GM12872 (cell line): Measurements from ENCODE around the gene PIK3CB.

ENCODE experiments used
- TF ChIP-seq, protein P1 (sequence below): IDR thresholded peaks from 3 replicates; pipeline ENCODE4 v1.5.1; 2011; ENCODE audit warnings: low read depth, mild to moderate bottlenecking, low read length, moderate library complexity; ENCODE audit not compliant: insufficient read depth

Gene PIK3CB

DNA sequence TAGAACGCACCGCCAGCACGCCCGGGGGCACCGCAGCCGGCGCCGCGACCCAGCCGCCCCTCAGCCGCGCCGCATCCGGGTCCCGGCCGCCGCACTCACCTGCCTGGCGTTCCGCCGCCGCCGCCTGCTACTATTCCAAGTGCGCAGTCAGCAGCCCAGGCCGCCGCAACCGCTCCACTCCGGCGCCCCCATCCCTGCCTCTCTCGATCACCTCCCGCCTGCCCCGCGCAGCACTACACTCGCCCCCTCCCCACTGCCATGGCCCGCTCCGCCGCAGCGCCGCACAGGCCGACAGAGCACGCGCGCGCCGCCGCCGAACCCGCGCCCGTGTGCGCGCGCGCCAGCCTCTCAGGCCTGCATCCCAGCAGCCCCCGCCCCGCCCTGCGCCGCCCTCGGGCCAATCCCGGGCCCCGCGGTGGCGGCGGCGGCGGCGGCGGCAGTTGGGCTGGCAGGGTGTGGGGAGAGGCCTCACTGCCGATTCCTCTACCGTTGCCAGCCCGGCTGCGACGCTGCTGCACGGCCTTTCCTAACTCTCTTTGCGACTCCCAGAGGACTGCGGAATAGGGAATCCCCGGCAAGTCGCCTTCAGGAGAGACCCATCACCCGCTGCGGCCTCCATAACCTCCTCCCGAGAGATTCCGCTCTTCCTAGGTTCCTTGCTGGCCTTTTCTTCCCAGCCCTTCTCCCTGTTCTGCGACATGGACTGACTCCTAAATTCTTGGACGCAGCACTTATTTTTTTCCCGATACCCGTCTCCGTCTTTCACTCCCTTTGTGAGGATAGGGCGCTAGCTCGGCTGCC lies at the start of gene PIK3CB:
Gene PIK3CB (minus strand): TSS at position 333 of the 801 bp plus-strand sequence. CDS start 75,585 bp downstream, outside the sequence.
- TF ChIP-seq, protein P1, sequence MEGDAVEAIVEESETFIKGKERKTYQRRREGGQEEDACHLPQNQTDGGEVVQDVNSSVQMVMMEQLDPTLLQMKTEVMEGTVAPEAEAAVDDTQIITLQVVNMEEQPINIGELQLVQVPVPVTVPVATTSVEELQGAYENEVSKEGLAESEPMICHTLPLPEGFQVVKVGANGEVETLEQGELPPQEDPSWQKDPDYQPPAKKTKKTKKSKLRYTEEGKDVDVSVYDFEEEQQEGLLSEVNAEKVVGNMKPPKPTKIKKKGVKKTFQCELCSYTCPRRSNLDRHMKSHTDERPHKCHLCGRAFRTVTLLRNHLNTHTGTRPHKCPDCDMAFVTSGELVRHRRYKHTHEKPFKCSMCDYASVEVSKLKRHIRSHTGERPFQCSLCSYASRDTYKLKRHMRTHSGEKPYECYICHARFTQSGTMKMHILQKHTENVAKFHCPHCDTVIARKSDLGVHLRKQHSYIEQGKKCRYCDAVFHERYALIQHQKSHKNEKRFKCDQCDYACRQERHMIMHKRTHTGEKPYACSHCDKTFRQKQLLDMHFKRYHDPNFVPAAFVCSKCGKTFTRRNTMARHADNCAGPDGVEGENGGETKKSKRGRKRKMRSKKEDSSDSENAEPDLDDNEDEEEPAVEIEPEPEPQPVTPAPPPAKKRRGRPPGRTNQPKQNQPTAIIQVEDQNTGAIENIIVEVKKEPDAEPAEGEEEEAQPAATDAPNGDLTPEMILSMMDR: no peak

DNA sequence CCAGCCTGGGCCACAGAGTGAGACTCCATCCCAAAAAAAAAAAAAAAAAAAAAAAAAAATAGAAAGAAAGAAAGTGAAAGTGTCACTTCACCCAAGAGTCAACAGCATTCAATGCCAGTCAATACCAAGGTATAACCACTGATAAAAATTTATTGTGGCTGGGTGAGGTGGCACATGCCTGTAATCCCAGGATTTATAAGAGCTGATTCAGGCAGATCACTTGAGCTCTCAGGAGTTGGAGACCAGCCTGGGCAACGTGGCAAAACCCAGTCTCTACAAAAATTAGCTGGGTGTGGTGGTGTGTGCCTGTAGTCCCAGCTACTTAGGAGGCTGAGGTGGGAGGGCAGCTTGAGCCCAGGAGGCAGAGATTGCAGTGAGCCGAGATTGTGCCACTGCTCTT lies 46.5 kb upstream of the PIK3CB start:
- TF ChIP-seq, protein P1: no peak

DNA sequence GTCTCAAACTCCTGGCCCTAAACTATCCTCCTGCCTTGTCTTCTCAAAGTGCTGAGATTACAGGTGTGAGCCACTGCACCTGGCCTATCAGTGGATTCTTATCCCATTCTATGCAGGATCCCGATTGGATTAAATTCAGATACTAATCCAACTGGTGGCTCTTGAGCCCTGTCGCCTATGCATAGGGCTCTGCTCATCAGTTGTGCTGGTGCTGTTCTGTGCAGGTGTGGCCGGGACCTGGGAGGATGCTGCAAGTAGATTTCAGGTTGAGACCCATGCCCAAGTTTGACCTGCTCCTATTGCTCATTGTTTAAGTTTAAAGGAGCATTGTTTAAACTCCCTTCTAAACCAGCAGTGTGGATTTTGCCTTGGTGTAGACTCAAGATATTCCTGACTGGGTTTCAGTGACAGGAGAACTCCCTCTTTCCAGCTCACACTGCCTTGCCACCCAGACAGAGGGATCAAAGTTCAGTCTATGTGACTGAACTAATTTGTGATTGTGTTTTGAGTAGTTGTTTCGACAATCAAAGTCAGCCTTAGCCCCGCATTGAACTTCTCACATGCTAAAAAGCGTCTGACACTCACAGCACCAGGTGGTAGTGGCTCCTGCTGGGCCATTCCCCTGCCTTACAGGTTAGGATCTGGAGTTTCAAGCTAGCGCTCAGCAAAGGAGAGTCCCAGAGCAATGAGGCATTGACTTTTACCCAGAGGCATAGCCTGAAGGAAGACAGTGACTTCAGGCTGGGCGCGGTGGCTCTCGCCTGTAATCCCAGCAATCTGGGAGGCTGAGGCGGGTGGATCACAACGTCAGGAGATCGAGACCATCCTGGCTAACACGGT lies 45.0 kb upstream of the PIK3CB start:
- TF ChIP-seq, protein P1: no peak

DNA sequence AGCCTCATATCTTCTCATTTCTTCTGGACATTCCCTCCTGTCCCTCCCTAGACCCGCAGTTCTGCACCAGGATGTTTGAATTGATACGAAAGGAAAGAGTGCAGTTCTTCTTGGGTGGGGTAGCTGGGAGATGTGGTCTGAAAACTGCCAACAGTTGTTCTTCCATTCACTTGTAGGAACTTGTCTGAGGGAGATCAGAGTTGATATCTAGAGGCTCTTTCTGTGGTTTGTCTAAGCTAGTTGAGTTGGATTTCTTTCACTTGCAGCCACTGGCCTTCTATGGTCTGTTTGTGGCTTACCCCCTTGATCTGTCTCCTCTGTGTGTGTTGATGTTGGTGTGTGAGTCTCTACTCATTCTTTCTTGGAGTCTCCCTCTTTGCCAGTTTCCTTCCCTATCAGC lies 42.5 kb upstream of the PIK3CB start:
- TF ChIP-seq, protein P1: no peak

DNA sequence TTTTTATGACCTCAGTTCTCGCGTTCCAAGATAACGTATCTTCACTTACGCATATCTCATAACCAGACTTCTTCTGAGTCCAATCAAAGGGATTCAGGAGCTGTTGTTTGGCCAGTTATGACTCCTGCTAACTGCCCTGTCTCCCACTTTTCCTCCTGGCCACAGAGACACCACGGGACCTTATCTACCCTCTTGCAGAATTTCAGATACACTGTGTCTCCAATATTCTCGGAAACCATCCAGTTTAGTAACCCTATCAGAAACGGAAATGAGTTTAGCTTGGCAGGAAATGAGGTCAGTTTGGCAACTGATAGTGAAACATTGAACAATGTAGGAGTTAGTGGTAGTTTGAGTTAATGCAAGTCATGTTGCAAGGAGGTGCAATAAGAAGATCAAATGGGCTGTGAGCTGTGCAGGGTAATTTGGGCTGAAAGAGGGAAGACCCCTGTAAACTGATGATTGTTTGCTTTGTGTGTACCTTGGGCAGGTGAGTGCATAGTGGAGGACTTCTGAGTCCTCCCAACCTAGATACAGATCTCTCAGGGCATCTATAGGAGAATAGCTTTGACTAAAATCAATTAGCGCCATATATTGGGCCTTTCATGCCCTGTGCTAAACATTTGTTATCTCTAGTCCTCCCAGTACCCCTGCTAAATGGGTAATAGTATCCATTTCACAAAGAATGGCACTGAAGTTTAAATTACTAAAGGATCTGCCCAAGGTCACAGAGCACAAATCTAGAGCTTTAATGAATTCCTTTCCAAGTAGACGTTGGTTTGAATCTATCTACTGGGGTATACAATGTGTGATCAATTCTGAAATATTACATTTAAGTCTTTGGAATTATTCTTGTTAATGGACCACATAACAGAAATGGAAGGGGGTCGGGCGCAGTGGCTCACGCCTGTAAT lies 41.3 kb upstream of the PIK3CB start:
- TF ChIP-seq, protein P1: no peak

DNA sequence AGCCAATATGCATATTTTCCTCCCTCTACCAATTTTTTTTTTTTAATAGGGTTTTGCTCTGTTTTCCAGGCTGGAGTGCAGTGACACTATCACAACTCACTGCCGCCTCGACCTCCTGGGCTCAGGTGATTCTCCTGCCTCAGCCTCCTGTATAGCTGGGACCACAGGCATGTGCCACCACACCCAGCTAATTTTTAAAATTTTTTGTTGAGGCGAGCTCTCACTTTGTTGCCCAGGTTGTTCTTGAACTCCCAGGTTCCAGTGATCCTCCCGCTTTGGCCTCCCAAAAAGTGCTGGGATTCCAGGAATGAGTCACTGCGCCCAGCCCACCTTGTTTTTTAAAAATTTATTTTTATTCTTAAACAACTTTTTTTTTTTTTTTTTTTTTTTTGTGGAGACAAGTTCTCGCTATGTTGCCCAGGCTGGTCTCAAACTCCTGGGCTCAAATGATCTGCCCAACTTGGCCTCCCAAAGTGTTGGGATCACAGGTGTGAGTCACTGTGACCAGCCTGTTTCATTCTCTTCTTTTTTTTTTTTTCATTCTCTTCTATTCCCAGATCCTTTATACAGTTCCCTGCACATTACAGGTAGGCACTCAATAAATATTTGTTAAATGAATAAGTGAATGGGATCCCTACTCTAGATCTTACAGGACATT lies 40.5 kb upstream of the PIK3CB start:
- TF ChIP-seq, protein P1: no peak
